ENCODE data around the gene C6orf52.
A peak's percentile ranks its signal among the peaks of the same experiment; 100 is the strongest.
"Not testable (repeated sequence)": the region's sequence is repeated elsewhere in the genome, so short reads cannot be mapped to it uniquely, and the experiment has no call there.

The C6orf52 gene

DNA sequence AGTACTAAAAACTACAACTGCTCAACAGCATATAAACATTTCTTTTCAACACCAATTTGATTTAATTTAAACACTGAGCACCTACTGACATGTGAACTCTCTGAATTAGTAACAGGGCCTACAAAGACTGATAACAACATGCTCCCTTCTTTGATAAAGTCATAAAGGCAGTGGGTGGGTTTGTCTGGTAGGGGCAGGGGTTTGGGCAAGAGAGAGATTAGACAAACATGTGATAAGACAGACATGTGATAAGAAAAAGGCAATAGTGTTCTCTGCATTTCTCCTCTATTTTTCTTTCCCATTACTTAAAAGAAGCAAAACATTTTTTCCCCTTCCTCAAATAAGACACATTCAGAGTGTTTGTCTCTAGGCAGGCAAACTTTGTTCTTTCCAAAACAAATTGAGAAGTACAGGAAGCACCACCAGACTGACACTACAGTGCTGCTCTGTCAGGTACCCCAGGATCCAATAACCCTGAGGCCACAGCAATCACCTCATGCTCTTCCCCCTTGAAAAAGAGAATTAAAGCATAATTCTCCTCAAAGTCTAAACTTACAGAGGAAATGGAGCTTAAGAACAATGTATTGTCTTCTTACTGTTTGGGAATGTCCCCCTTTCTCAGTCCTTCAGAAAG lies 11.9 kb downstream of the C6orf52 start:
- no peaks in the 10 kb centered on the region for H3K4me1 ChIP-seq
- H3K27ac ChIP-seq: no peak overlapping the region
- no peak overlapping the region for H3K4me3 ChIP-seq
- no peaks in the 10 kb centered on the region for H3K36me3 ChIP-seq
- no peak overlapping the region for H3K9ac ChIP-seq
- H3K27me3 ChIP-seq: no peaks in the 10 kb centered on the region
- TF ChIP-seq Cebpa-rat (IDR thresholded peaks at IDR 0.05): no peak
- H3K9me3 ChIP-seq: peaks cover 10% of the 10 kb centered on the region; the same call in 1 of the 2 replicates
- no peaks in the 10 kb centered on the region for H4K20me1 ChIP-seq
- no peak overlapping the region for H3K4me2 ChIP-seq

DNA sequence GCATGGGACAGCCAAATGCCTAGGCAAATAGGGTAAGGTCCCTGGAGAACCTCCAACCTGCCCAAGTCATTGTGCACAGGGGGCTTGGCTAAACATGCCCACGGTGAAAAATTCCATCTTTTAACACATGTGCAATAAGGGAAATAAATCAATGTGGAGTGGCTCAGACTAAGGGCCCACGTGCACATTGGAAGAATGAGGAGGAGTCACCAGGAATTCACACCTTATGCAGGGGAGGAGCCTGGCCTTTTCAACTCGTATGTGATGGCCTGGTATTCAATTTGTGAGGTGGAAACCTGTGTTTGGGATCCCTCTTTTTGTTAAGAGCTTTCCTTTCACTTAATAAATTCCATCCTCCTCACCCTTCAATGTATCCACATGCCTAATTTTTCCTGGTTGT lies 12.6 kb downstream of the C6orf52 start:
- Histone ChIP-seq H4K20me1 (no peaks in the 10 kb centered on the region), H3K4me2 (no peak overlapping the region), H3K27me3 (no peaks in the 10 kb centered on the region), H3K27ac (no peak overlapping the region), H3K9ac (no peak overlapping the region), H3K36me3 (no peaks in the 10 kb centered on the region), H3K9me3 (peaks cover 10% of the 10 kb centered on the region; the same call in 1 of the 2 replicates), H3K4me1 (no peaks in the 10 kb centered on the region), H3K4me3 (no peak overlapping the region)
- no peak for TF ChIP-seq Cebpa-rat (IDR thresholded peaks at IDR 0.05)

DNA sequence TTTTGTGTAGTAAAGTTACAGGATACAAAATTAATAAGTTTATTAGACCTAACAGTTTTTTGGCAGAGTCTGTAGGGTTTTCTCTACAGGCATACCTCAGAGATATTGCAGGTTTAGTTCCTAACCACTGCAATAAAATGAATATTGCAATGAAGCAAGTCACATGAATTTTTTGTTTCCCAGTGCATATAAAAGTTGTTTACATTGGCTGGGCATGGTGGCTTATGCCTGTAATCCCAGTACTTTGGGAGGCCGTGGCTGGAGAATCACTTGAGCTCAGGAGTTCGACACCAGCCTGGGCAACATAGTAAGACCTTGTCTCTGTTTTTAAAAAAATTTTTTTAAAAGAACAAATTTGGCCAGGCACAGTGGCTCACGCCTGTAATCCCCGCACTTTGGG lies 16.0 kb downstream of the C6orf52 start:
- H3K4me3 ChIP-seq: no peak overlapping the region
- H3K36me3 ChIP-seq: no peaks in the 10 kb centered on the region
- peaks cover 10% of the 10 kb centered on the region; the same call in 1 of the 2 replicates for H3K9me3 ChIP-seq
- H3K9ac ChIP-seq: no peak overlapping the region
- H3K27ac ChIP-seq: no peak overlapping the region
- no peak overlapping the region for H3K4me2 ChIP-seq
- no peak for TF ChIP-seq Cebpa-rat (IDR thresholded peaks at IDR 0.05)
- no peaks in the 10 kb centered on the region for H3K27me3 ChIP-seq
- H3K4me1 ChIP-seq: no peaks in the 10 kb centered on the region
- no peaks in the 10 kb centered on the region for H4K20me1 ChIP-seq

DNA sequence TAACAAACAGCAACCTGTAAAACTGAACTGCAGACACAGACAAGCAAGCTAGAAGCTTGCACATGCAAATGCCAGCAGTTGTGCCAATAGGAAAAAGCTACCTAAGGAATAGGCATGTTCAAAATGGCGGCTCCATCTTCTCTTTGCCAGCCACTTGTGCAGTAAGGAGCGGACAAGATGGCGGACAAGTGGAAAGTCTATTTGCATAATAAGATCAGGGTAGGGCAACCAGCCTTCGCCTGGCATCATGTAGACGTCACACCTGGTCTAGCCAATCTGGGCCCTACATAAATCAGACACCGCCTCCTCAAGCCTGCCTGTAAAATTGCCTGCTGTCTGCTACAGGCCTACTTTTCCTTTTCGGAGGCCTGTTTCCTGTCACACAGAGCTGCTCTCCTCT lies 18.0 kb downstream of the C6orf52 start:
- H3K4me1 ChIP-seq: no peaks in the 10 kb centered on the region
- TF ChIP-seq Cebpa-rat (IDR thresholded peaks at IDR 0.05): no peak
- no peaks in the 10 kb centered on the region for H3K27me3 ChIP-seq
- H3K9ac ChIP-seq: no peak overlapping the region
- H3K4me2 ChIP-seq: no peak overlapping the region
- H3K4me3 ChIP-seq: no peak overlapping the region
- H4K20me1 ChIP-seq: no peaks in the 10 kb centered on the region
- 0 out of 2 replicates have a peak, but pooled peaks cover 1% of the 10 kb centered on the region for H3K9me3 ChIP-seq
- no peak overlapping the region for H3K27ac ChIP-seq
- H3K36me3 ChIP-seq: no peaks in the 10 kb centered on the region

DNA sequence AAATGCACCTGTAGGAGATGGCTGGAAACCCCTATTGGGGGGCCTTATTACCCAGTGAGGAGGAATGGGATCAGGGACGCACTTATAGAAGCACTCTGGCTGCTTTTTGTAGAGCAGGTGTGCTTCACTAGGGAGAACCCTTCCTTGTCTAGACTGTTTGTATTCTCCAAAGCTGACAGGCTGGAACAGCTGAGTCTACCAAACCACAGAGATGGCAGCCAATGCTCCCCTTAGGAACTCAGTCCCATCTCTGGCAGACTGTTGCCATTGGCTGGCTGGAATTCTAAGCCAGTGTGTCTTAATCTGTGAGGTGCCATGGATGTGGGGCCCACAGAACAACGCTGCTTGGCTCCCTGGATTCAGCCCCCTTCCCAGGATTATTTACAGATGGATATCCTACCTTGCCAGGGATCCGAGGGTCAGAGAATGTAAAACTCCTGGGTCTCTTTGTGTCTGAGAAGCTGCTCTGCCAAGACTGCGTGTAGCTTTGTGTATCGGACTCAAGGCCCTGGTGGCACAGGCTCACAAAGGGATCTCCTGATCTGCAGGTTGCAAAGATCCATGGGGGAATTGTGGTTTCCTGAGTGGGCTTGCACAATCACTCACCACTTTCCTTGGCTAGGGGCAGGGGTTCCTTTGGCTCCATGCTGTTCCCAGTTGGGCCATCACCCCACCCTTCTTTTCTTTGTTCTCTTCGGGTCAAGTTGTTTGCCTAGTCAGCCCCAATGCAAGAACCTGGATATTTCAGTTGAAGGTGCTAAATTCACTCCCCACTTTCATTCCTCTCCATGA lies 26.1 kb downstream of the C6orf52 start:
- no peak overlapping the region for H3K4me3 ChIP-seq
- peak; percentile 65; the same call in 1 of the 2 replicates for TF ChIP-seq Cebpa-rat (IDR thresholded peaks at IDR 0.05)
- H3K27ac ChIP-seq: no peak overlapping the region
- H3K4me2 ChIP-seq: peak overlapping the region; percentile 31
- H3K9me3 ChIP-seq: peaks cover 12% of the 10 kb centered on the region
- H3K9ac ChIP-seq: no peak overlapping the region
- no peaks in the 10 kb centered on the region for H3K36me3 ChIP-seq
- H3K27me3 ChIP-seq: no peaks in the 10 kb centered on the region
- peaks cover 12% of the 10 kb centered on the region for H3K4me1 ChIP-seq
- no peaks in the 10 kb centered on the region for H4K20me1 ChIP-seq

DNA sequence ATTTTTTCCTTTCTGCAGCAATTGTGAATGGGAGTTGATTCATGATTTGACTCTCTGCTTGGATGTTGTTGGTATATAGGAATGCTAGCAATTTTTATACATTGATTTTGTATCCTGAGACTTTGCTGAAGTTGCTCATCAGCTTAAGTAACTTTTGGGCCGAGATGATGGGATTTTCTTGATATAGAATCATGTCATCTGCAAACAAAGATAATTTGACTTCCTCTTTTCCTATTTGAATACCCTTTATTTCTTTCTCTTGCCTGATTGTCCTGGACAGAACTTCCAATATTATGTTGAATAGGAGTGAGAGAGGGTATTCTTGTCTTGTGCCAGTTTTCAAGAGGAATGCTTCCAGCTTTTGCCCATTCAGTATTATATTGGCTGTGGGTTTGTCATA lies 28.8 kb downstream of the C6orf52 start:
- H3K36me3 ChIP-seq, H3K4me2 ChIP-seq, H4K20me1 ChIP-seq, H3K27me3 ChIP-seq, H3K4me3 ChIP-seq, H3K27ac ChIP-seq, H3K9ac ChIP-seq: not testable (repeated sequence)
- Histone ChIP-seq H3K4me1 (peaks cover 12% of the 10 kb centered on the region), H3K9me3 (peaks cover 25% of the 10 kb centered on the region)

DNA sequence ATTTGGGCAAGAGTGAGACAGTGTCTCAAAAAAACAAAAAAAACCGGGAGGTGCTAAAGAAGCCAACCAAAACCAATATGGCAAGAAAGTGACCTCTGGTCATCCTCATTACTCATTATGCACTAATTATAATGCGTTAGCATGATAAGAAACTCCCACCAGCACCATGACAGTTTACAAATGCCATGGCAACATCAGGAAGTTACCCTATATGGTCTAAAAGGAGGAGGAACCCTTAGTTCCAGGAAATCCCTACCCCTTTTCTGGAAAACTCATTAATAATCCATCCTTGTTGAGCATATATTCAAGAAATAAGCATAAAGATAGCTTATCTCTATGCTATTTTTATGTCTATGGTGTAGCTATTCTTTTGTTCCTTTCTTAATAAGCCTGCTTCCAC lies 31.7 kb downstream of the C6orf52 start:
- Histone ChIP-seq H3K27me3 (no peaks in the 10 kb centered on the region), H3K4me2 (no peak overlapping the region), H3K27ac (no peak overlapping the region), H3K36me3 (no peaks in the 10 kb centered on the region), H3K9ac (no peak overlapping the region), H3K9me3 (peaks cover 36% of the 10 kb centered on the region), H3K4me3 (no peak overlapping the region), H3K4me1 (no peaks in the 10 kb centered on the region), H4K20me1 (no peaks in the 10 kb centered on the region)
- TF ChIP-seq Cebpa-rat (IDR thresholded peaks at IDR 0.05): no peak

DNA sequence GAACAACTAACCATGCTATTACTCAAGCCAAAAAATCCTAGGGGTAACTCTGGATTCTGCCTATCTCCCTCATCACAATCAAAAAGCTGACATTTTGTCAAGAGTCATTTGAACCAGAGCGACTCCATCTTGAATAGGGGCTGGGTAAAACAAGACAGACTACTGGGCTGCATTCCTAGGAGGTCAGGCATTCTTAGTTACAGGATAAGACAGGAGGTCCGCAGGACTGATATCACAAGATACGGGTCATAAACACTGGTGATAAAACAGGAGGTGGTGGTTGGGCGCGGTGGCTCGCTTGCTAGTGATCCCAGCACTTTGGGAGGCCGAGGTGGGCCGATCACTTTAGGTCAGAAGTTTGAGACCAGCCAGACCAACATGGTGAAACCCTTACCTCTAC lies 32.2 kb downstream of the C6orf52 start:
- no peak for TF ChIP-seq Cebpa-rat (IDR thresholded peaks at IDR 0.05)
- no peaks in the 10 kb centered on the region for H3K4me1 ChIP-seq
- peaks cover 36% of the 10 kb centered on the region for H3K9me3 ChIP-seq

DNA sequence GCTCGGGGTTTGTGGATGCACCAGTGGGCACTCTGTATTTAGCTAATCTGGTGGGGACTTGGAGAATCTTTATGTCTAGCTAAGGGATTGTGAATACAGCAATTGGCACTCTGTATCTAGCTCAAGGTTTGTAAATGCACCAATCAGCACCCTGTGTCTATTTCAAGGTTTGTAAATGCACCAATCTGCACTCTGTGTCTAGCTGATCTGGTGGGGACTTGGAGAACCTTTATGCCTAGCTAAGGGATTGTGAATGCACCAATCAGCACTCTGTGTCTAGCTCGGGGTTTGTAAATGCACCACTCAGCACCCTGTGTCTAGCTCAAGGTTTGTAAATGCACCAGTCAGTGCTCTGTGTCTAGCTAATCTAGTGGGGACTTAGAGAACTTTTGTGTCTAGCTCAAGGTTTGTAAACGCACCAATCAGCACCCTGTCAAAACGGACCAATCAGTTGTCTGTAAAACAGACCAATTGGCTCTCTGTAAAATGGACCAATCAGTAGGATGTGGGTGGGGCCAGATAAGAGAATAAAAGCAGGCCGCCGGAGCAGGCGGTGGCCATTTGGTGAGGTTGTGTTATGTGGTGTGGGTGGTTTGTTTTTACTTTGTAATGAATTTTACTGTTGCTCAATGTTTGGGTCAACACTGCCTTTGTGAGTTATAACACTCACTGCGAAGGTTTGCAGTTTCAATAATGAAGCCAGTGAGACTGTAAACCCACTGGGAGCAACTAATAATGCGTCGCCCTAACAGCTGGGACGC lies 33.8 kb downstream of the C6orf52 start:
- H3K4me3 ChIP-seq, H3K27me3 ChIP-seq, H3K4me2 ChIP-seq: not testable (repeated sequence)

More for the DNA sequence above, 32.2 kb downstream of the C6orf52 start:
- Histone ChIP-seq H3K27me3 (no peaks in the 10 kb centered on the region), H3K27ac (no peak overlapping the region), H3K36me3 (no peaks in the 10 kb centered on the region), H3K4me2 (no peak overlapping the region), H4K20me1 (no peaks in the 10 kb centered on the region), H3K9ac (no peak overlapping the region), H3K4me3 (no peak overlapping the region)

More for the DNA sequence above, 33.8 kb downstream of the C6orf52 start:
- H3K9me3 ChIP-seq: peaks cover 36% of the 10 kb centered on the region
- not testable (repeated sequence) for H4K20me1 ChIP-seq, H3K27ac ChIP-seq, H3K36me3 ChIP-seq, H3K9ac ChIP-seq, H3K4me1 ChIP-seq

All from BLaER1 (cell line).